ENCODE data around the gene CDH20. TPM values are rescaled to one million over a fixed set of nuclear protein-coding genes. Genes with fewer than 3 reads are reported as not detected.

CDH20 gene
- polyA plus RNA-seq, 4 donors = 0.10 to 0.12 TPM; not detected in 2

DNA sequence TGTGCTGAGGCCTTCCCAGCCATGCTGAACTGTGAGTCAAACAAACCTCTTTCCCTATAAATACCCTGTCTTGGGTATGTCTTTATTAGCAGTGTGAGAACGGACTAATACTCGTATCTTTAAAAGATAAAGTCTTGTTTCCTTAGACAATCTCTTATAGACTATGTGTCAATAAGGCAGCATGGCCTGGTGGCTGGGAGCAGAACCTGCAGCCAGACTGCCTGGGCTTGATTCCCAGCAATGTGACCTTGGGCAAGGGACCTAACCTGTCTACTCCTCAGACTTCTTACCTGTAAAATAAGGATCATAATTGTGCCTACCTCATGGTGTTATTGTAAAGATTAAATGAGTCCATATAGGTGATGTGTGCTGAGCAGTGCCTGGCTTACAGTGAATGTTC is 198.7 kb downstream of the CDH20 start:
- Histone ChIP-seq H3K9me3 (ENCODE audit: control insufficient read depth in 2 of 2, insufficient read depth in 1 of 2, low read depth in 1 of 2, low read length in 1 of 2) (no peaks in the 10 kb centered on the region), H3K36me3 (ENCODE audit: control insufficient read depth in 3 of 3, insufficient read depth in 2 of 3, low read depth in 1 of 3, low read length in 3 of 3) (no peaks in the 10 kb centered on the region), H3K4me3 (ENCODE audit: low read depth in 1 of 3, low read length in 3 of 3) (no peak overlapping the region), H3K27ac (ENCODE audit: low read depth in 1 of 3, low read length in 2 of 3) (no peak overlapping the region), H3K4me1 (ENCODE audit: control insufficient read depth in 3 of 3, insufficient read depth in 2 of 3, low read depth in 1 of 3, low read length in 2 of 3) (no peaks in the 10 kb centered on the region), H3K27me3 (ENCODE audit: control insufficient read depth in 3 of 3, insufficient read depth in 3 of 3, low read length in 3 of 3) (peaks cover 0 to 2% (median 0%) of the 10 kb centered on the region in 3 donors)
- 27 to 64% (median 28%) methylated on average over 2 of the region's 2 CpGs for WGBS, 3 donors
- FAIRE-seq (no peak), DNase-seq (no peak)

GRCh38 chr18:61535401-61535800 is 202.2 kb downstream of the CDH20 start:
- no peaks in the 10 kb centered on the region for H3K4me1 ChIP-seq (ENCODE audit: control insufficient read depth in 3 of 3, insufficient read depth in 2 of 3, low read depth in 1 of 3, low read length in 2 of 3)
- H3K27me3 ChIP-seq (ENCODE audit: control insufficient read depth in 3 of 3, insufficient read depth in 3 of 3, low read length in 3 of 3) = no peaks in the 10 kb centered on the region
- no peaks in the 10 kb centered on the region for H3K36me3 ChIP-seq (ENCODE audit: control insufficient read depth in 3 of 3, insufficient read depth in 2 of 3, low read depth in 1 of 3, low read length in 3 of 3)
- H3K27ac ChIP-seq (ENCODE audit: low read depth in 1 of 3, low read length in 2 of 3) = no peak overlapping the region
- DNase-seq (no peak), FAIRE-seq (no peak)
- WGBS, 3 donors = 70 to 78% (median 77%) methylated on average over 4 of the region's 4 CpGs
- H3K9me3 ChIP-seq (ENCODE audit: control insufficient read depth in 2 of 2, insufficient read depth in 1 of 2, low read depth in 1 of 2, low read length in 1 of 2) = no peaks in the 10 kb centered on the region
- H3K4me3 ChIP-seq (ENCODE audit: low read depth in 1 of 3, low read length in 3 of 3) = no peak overlapping the region

- Histone ChIP-seq H3K27me3 (ENCODE audit: control insufficient read depth in 3 of 3, insufficient read depth in 3 of 3, low read length in 3 of 3) (no peaks in the 10 kb centered on the region), H3K36me3 (ENCODE audit: control insufficient read depth in 3 of 3, insufficient read depth in 2 of 3, low read depth in 1 of 3, low read length in 3 of 3) (no peaks in the 10 kb centered on the region), H3K9me3 (ENCODE audit: control insufficient read depth in 2 of 2, insufficient read depth in 1 of 2, low read depth in 1 of 2, low read length in 1 of 2) (no peaks in the 10 kb centered on the region), H3K27ac (ENCODE audit: low read depth in 1 of 3, low read length in 2 of 3) (no peak overlapping the region), H3K4me1 (ENCODE audit: control insufficient read depth in 3 of 3, insufficient read depth in 2 of 3, low read depth in 1 of 3, low read length in 2 of 3) (no peaks in the 10 kb centered on the region), H3K4me3 (ENCODE audit: low read depth in 1 of 3, low read length in 3 of 3) (no peak overlapping the region)
- FAIRE-seq (no peak), DNase-seq (no peak)
- WGBS, 3 donors = 83 to 93% (median 89%) methylated on average over 7 of the region's 7 CpGs
Observed at GRCh38 chr18:61541673-61542072, 208.4 kb downstream of the CDH20 start.

GRCh38 chr18:61542596-61542995 is 209.4 kb downstream of the CDH20 start:
- FAIRE-seq (no peak), DNase-seq (no peak)
- Histone ChIP-seq H3K36me3 (ENCODE audit: control insufficient read depth in 3 of 3, insufficient read depth in 2 of 3, low read depth in 1 of 3, low read length in 3 of 3) (no peaks in the 10 kb centered on the region), H3K27me3 (ENCODE audit: control insufficient read depth in 3 of 3, insufficient read depth in 3 of 3, low read length in 3 of 3) (no peaks in the 10 kb centered on the region), H3K4me1 (ENCODE audit: control insufficient read depth in 3 of 3, insufficient read depth in 2 of 3, low read depth in 1 of 3, low read length in 2 of 3) (no peaks in the 10 kb centered on the region), H3K27ac (ENCODE audit: low read depth in 1 of 3, low read length in 2 of 3) (no peak overlapping the region), H3K9me3 (ENCODE audit: control insufficient read depth in 2 of 2, insufficient read depth in 1 of 2, low read depth in 1 of 2, low read length in 1 of 2) (no peaks in the 10 kb centered on the region), H3K4me3 (ENCODE audit: low read depth in 1 of 3, low read length in 3 of 3) (no peak overlapping the region)
- WGBS, 3 donors = 66 to 88% (median 76%) methylated on average over 2 of the region's 2 CpGs

DNA sequence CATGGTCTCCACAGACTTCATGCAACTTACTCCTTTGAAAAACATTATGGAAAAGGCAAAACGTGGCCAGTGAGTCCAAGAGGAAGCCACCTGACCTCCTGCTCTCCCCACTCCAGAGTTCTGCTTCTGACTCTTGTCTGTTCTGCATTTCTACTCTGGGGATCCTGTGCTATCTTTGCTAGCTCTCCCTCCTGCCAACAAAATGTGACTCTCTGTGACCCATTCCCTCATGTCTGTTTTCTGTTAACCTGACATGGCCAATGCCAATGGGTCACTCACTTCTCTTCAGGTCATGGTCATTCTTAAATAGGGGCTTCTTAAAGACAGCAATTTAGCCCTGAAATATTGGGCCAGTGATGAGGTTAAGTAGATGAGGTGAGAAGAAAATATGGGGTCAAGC is 210.3 kb downstream of the CDH20 start:
- Histone ChIP-seq H3K4me3 (ENCODE audit: low read depth in 1 of 3, low read length in 3 of 3) (no peak overlapping the region), H3K36me3 (ENCODE audit: control insufficient read depth in 3 of 3, insufficient read depth in 2 of 3, low read depth in 1 of 3, low read length in 3 of 3) (no peaks in the 10 kb centered on the region), H3K9me3 (ENCODE audit: control insufficient read depth in 2 of 2, insufficient read depth in 1 of 2, low read depth in 1 of 2, low read length in 1 of 2) (no peaks in the 10 kb centered on the region), H3K27ac (ENCODE audit: low read depth in 1 of 3, low read length in 2 of 3) (no peak overlapping the region), H3K27me3 (ENCODE audit: control insufficient read depth in 3 of 3, insufficient read depth in 3 of 3, low read length in 3 of 3) (no peaks in the 10 kb centered on the region), H3K4me1 (ENCODE audit: control insufficient read depth in 3 of 3, insufficient read depth in 2 of 3, low read depth in 1 of 3, low read length in 2 of 3) (no peaks in the 10 kb centered on the region)
- WGBS, 3 donors = 47 to 58% (median 54%) methylated on average over 1 of the region's 1 CpG
- DNase-seq (no peak), FAIRE-seq (no peak)

GRCh38 chr18:61544178-61544577 is 210.9 kb downstream of the CDH20 start:
- DNase-seq (no peak), FAIRE-seq (no peak)
- WGBS, 3 donors = 69 to 86% (median 76%) methylated on average over 10 of the region's 10 CpGs
- H3K36me3 ChIP-seq (ENCODE audit: control insufficient read depth in 3 of 3, insufficient read depth in 2 of 3, low read depth in 1 of 3, low read length in 3 of 3) = no peaks in the 10 kb centered on the region
- H3K27me3 ChIP-seq (ENCODE audit: control insufficient read depth in 3 of 3, insufficient read depth in 3 of 3, low read length in 3 of 3) = no peaks in the 10 kb centered on the region
- H3K4me3 ChIP-seq (ENCODE audit: low read depth in 1 of 3, low read length in 3 of 3) = no peak overlapping the region
- H3K27ac ChIP-seq (ENCODE audit: low read depth in 1 of 3, low read length in 2 of 3) = no peak overlapping the region
- no peaks in the 10 kb centered on the region for H3K4me1 ChIP-seq (ENCODE audit: control insufficient read depth in 3 of 3, insufficient read depth in 2 of 3, low read depth in 1 of 3, low read length in 2 of 3)
- no peaks in the 10 kb centered on the region for H3K9me3 ChIP-seq (ENCODE audit: control insufficient read depth in 2 of 2, insufficient read depth in 1 of 2, low read depth in 1 of 2, low read length in 1 of 2)

DNA sequence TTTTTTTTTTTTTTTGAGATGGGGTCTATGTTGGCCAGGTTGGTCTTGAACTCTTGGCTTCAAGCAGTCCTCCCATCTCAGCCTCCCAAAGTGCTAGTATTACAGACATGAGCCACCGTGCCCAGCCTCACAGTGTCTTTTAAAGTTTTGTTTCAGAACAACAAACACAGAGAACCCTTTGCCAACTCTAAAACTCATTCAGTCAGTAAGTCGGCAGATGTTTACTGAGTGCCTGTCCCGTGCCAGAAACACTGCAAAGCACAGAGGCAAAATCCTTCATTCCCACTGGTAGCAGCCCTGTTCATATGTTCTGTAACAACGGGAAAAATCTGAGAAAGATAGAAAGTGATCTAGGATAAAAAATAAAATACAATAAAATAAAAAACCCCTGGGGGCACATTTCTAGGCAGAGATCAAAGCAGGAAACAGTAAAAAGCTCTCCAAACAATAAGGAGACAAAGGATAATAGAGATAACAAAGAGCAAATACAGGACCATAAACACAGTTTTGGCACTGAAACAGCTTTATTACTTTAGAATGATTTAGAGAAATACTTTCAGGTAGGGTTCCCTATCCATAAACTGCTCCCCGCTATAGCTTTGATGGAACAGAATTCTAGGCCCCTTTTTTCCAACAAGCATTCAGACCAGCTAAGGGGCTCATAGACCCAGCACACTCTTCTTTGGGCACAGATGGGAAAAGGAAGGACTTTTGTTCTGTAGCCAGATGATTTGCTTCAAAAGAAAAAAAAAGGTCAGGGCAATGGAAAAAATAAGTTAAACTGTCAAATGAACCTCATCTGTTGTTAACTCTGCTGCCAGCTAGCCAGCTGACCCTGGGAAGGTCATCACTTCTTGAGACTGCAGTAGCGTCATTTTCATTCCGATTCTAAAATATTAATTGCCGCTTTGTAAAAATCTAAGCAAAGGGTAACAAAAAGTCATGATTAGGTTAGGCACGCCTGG is 212.3 kb downstream of the CDH20 start:
- Histone ChIP-seq H3K27ac (ENCODE audit: low read depth in 1 of 3, low read length in 2 of 3) (no peak overlapping the region), H3K9me3 (ENCODE audit: control insufficient read depth in 2 of 2, insufficient read depth in 1 of 2, low read depth in 1 of 2, low read length in 1 of 2) (no peaks in the 10 kb centered on the region), H3K36me3 (ENCODE audit: control insufficient read depth in 3 of 3, insufficient read depth in 2 of 3, low read depth in 1 of 3, low read length in 3 of 3) (no peaks in the 10 kb centered on the region), H3K27me3 (ENCODE audit: control insufficient read depth in 3 of 3, insufficient read depth in 3 of 3, low read length in 3 of 3) (no peaks in the 10 kb centered on the region), H3K4me1 (ENCODE audit: control insufficient read depth in 3 of 3, insufficient read depth in 2 of 3, low read depth in 1 of 3, low read length in 2 of 3) (no peaks in the 10 kb centered on the region), H3K4me3 (ENCODE audit: low read depth in 1 of 3, low read length in 3 of 3) (no peak overlapping the region)
- FAIRE-seq = no peak
- 21 to 44% (median 33%) methylated on average over 9 of the region's 9 CpGs for WGBS, 3 donors
- DNase-seq = no peak

GRCh38 chr18:61546590-61546989 is 213.4 kb downstream of the CDH20 start:
- Histone ChIP-seq H3K27me3 (ENCODE audit: control insufficient read depth in 3 of 3, insufficient read depth in 3 of 3, low read length in 3 of 3) (no peaks in the 10 kb centered on the region), H3K36me3 (ENCODE audit: control insufficient read depth in 3 of 3, insufficient read depth in 2 of 3, low read depth in 1 of 3, low read length in 3 of 3) (no peaks in the 10 kb centered on the region), H3K9me3 (ENCODE audit: control insufficient read depth in 2 of 2, insufficient read depth in 1 of 2, low read depth in 1 of 2, low read length in 1 of 2) (no peaks in the 10 kb centered on the region), H3K4me3 (ENCODE audit: low read depth in 1 of 3, low read length in 3 of 3) (no peak overlapping the region), H3K4me1 (ENCODE audit: control insufficient read depth in 3 of 3, insufficient read depth in 2 of 3, low read depth in 1 of 3, low read length in 2 of 3) (no peaks in the 10 kb centered on the region), H3K27ac (ENCODE audit: low read depth in 1 of 3, low read length in 2 of 3) (no peak overlapping the region)
- no peak for DNase-seq
- 43 to 56% (median 56%) methylated on average over 3 of the region's 3 CpGs for WGBS, 3 donors
- FAIRE-seq = no peak

GRCh38 chr18:61549416-61549815 is 216.2 kb downstream of the CDH20 start:
- WGBS, 3 donors = 88 to 93% (median 92%) methylated on average over 3 of the region's 3 CpGs
- no peaks in the 10 kb centered on the region for H3K27me3 ChIP-seq (ENCODE audit: control insufficient read depth in 3 of 3, insufficient read depth in 3 of 3, low read length in 3 of 3)
- no peaks in the 10 kb centered on the region for H3K4me1 ChIP-seq (ENCODE audit: control insufficient read depth in 3 of 3, insufficient read depth in 2 of 3, low read depth in 1 of 3, low read length in 2 of 3)
- no peaks in the 10 kb centered on the region for H3K9me3 ChIP-seq (ENCODE audit: control insufficient read depth in 2 of 2, insufficient read depth in 1 of 2, low read depth in 1 of 2, low read length in 1 of 2)
- FAIRE-seq (no peak), DNase-seq (no peak)
- no peak overlapping the region for H3K4me3 ChIP-seq (ENCODE audit: low read depth in 1 of 3, low read length in 3 of 3)
- no peak overlapping the region for H3K27ac ChIP-seq (ENCODE audit: low read depth in 1 of 3, low read length in 2 of 3)
- H3K36me3 ChIP-seq (ENCODE audit: control insufficient read depth in 3 of 3, insufficient read depth in 2 of 3, low read depth in 1 of 3, low read length in 3 of 3) = no peaks in the 10 kb centered on the region

Data from small intestine (tissue), 7 donors.